ENCODE measurements around the gene SNAP25.

Gene SNAP25

DNA sequence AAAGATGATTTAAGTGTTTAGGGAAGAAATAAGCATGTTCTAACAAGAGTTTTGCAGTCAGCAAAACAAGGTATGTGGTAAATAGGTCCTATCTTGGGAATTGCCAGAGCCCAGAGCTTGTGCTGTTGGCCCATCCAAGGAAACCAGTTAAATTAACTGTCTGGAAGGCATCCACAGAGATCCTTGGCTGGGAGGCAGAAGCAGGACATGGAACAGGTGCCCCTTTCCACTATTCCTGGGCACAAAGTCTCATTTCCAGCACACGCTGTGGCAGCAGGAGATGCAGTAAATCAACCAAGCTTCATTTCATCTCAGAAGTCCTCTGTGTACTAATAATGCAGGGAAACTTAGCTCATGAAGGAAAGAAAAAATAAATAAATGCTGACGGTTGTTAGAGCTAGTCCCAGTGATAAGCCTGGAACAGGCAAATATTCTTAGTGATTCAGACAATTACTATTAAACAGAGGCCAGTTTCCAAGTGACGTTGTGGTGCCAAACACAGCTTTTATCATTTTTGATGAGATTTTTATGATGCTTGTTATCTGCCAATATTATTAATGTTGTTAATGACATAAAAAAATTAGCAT lies 39.8 kb upstream of the SNAP25 start:
- Histone ChIP-seq H3K27ac (ENCODE audit: extremely low read depth, low read depth, low read length) (no peak overlapping the region), H3K4me3 (ENCODE audit: low read depth, low read length) (no peak overlapping the region), H3K9me3 (ENCODE audit: control insufficient read depth, insufficient read depth, low read depth, low read length) (no peaks in the 10 kb centered on the region), H3K36me3 (ENCODE audit: control insufficient read depth in 2 of 2, insufficient read depth in 1 of 2, low read length in 2 of 2) (no peaks in the 10 kb centered on the region), H3K4me1 (ENCODE audit: control insufficient read depth, insufficient read depth, low read length) (no peaks in the 10 kb centered on the region)
- ChIA-PET CTCF (interaction anchor here (0.6 to 2.1 kb wide), 20 partner anchors 11 to 251 kb away, joined by 3 to 11 read pairs (median 4); no protein-coding TSS in a partner anchor), POLR2A (no interaction called here)
- TF ChIP-seq SCRT2 (tag by site-specific recombination; IDR thresholded peaks at IDR 0.05) (no peak), ZNF76 (tag by site-specific recombination; IDR thresholded peaks at IDR 0.05; ENCODE audit: borderline replicate concordance, low read depth) (no peak), ZNF214 (tag by site-specific recombination; IDR thresholded peaks at IDR 0.05; ENCODE audit: borderline replicate concordance) (no peak), ZNF560 (tag by site-specific recombination; IDR thresholded peaks at IDR 0.05; ENCODE audit: borderline replicate concordance) (no peak), ZNF302 (tag by site-specific recombination; IDR thresholded peaks at IDR 0.05; ENCODE audit: low read depth) (no peak), ZBTB21 (tag by site-specific recombination; IDR thresholded peaks at IDR 0.05) (no peak), ZNF37A (tag by site-specific recombination; IDR thresholded peaks at IDR 0.05) (no peak), KLF16 (tag by site-specific recombination; IDR thresholded peaks at IDR 0.05) (no peak), OSR2 (tag by site-specific recombination; IDR thresholded peaks at IDR 0.05) (no peak), ZXDB (tag by site-specific recombination; IDR thresholded peaks at IDR 0.05) (no peak), ZNF654 (tag by site-specific recombination; IDR thresholded peaks at IDR 0.05; ENCODE audit: low read depth) (no peak), ZNF366 (tag by site-specific recombination; conservative IDR thresholded peaks at IDR 0.05) (no peak), ZFHX2 (tag by site-specific recombination; conservative IDR thresholded peaks at IDR 0.05) (no peak), MZF1 (tag by site-specific recombination; IDR thresholded peaks at IDR 0.05; ENCODE audit: borderline replicate concordance) (no peak), ZNF202 (tag by site-specific recombination; IDR thresholded peaks at IDR 0.05; ENCODE audit: borderline replicate concordance) (no peak)
- TF ChIP-seq, protein P1, sequence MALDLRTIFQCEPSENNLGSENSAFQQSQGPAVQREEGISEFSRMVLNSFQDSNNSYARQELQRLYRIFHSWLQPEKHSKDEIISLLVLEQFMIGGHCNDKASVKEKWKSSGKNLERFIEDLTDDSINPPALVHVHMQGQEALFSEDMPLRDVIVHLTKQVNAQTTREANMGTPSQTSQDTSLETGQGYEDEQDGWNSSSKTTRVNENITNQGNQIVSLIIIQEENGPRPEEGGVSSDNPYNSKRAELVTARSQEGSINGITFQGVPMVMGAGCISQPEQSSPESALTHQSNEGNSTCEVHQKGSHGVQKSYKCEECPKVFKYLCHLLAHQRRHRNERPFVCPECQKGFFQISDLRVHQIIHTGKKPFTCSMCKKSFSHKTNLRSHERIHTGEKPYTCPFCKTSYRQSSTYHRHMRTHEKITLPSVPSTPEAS (tag by site-specific recombination; IDR thresholded peaks at IDR 0.05), result no peak
- TF ChIP-seq, protein P2, sequence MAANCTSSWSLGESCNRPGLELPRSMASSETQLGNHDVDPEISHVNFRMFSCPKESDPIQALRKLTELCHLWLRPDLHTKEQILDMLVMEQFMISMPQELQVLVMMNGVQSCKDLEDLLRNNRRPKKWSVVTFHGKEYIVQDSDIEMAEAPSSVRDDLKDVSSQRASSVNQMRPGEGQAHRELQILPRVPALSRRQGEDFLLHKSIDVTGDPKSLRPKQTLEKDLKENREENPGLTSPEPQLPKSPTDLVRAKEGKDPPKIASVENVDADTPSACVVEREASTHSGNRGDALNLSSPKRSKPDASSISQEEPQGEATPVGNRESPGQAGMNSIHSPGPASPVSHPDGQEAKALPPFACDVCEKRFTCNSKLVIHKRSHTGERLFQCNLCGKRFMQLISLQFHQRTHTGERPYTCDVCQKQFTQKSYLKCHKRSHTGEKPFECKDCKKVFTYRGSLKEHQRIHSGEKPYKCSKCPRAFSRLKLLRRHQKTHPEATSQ (tag by site-specific recombination; IDR thresholded peaks at IDR 0.05), result no peak
- TF ChIP-seq, protein P3, sequence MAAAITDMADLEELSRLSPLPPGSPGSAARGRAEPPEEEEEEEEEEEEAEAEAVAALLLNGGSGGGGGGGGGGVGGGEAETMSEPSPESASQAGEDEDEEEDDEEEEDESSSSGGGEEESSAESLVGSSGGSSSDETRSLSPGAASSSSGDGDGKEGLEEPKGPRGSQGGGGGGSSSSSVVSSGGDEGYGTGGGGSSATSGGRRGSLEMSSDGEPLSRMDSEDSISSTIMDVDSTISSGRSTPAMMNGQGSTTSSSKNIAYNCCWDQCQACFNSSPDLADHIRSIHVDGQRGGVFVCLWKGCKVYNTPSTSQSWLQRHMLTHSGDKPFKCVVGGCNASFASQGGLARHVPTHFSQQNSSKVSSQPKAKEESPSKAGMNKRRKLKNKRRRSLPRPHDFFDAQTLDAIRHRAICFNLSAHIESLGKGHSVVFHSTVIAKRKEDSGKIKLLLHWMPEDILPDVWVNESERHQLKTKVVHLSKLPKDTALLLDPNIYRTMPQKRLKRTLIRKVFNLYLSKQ (tag by site-specific recombination; IDR thresholded peaks at IDR 0.05; ENCODE audit: borderline replicate concordance), result no peak
- TF ChIP-seq, protein P4, sequence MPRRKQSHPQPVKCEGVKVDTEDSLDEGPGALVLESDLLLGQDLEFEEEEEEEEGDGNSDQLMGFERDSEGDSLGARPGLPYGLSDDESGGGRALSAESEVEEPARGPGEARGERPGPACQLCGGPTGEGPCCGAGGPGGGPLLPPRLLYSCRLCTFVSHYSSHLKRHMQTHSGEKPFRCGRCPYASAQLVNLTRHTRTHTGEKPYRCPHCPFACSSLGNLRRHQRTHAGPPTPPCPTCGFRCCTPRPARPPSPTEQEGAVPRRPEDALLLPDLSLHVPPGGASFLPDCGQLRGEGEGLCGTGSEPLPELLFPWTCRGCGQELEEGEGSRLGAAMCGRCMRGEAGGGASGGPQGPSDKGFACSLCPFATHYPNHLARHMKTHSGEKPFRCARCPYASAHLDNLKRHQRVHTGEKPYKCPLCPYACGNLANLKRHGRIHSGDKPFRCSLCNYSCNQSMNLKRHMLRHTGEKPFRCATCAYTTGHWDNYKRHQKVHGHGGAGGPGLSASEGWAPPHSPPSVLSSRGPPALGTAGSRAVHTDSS (tag by site-specific recombination; IDR thresholded peaks at IDR 0.05), result no peak
- TF ChIP-seq, protein P5, sequence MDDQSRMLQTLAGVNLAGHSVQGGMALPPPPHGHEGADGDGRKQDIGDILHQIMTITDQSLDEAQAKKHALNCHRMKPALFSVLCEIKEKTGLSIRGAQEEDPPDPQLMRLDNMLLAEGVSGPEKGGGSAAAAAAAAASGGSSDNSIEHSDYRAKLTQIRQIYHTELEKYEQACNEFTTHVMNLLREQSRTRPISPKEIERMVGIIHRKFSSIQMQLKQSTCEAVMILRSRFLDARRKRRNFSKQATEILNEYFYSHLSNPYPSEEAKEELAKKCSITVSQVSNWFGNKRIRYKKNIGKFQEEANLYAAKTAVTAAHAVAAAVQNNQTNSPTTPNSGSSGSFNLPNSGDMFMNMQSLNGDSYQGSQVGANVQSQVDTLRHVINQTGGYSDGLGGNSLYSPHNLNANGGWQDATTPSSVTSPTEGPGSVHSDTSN (CRISPR knock-in tag; IDR thresholded peaks at IDR 0.05), result no peak
